Measurements from ENCODE around the gene SND1.

GRCh38 chr7:128022631-128023532, 370.9 kb downstream of the SND1 start:
- TF ChIP-seq ZNF384 (IDR thresholded peaks at IDR 0.05): no peak
- no peak for TF ChIP-seq SUZ12 (IDR thresholded peaks at IDR 0.05)
- TF ChIP-seq FOXA1 (IDR thresholded peaks at IDR 0.05): no peak
- no peak for TF ChIP-seq FOXM1 (IDR thresholded peaks at IDR 0.05; ENCODE audit: borderline replicate concordance)
- no peak for TF ChIP-seq SP1 (IDR thresholded peaks at IDR 0.05)
- TF ChIP-seq L3MBTL2 (conservative IDR thresholded peaks at IDR 0.05): no peak
- TF ChIP-seq NFRKB (IDR thresholded peaks at IDR 0.05): no peak
- no peak for TF ChIP-seq CTBP1 (IDR thresholded peaks at IDR 0.05; ENCODE audit: borderline replicate concordance)
- TF ChIP-seq TARDBP (IDR thresholded peaks at IDR 0.05): no peak
- no peak for TF ChIP-seq BHLHE40 (IDR thresholded peaks at IDR 0.05; ENCODE audit: borderline replicate concordance)
- no peak for TF ChIP-seq ELF4 (IDR thresholded peaks at IDR 0.05)
- TF ChIP-seq HDGF (IDR thresholded peaks at IDR 0.05; ENCODE audit: borderline replicate concordance): no peak
- no peak for TF ChIP-seq PKNOX1 (IDR thresholded peaks at IDR 0.05)
